ENCODE measurements around the gene CHMP2B. TPM values are rescaled to one million over a fixed set of nuclear protein-coding genes. Genes with fewer than 3 reads are reported as not detected.

Gene CHMP2B
- total and polyA plus RNA-seq, 3 experiments from 2014 or later: 31.2 to 55.6 (median 33.9) TPM

DNA sequence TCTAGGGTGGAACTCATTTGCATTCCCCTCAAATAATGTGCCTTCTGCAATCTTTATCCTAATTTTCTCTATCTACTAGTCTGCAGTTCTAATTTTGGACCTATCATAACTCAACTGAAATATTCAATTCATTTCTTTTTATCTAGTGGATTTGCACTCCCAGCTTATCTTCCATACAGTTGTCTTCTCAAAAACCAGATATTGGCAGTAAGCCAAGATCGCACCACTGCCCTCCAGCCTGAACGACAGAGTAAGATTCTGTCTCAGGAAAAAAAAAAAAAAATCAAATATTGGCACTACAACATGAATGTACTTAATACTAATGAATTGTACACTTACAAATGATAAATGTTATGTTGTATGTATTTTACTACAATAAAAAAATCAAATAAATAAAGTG lies 18.0 kb upstream of the CHMP2B start:
- H3K27me3 Mint-ChIP-seq: peaks cover 1 to 33% of the 10 kb centered on the region in 2 donors
- no peaks in the 10 kb centered on the region for H3K4me1 ChIP-seq (ENCODE audit: insufficient read depth, low read length)
- CTCF ChIA-PET: no interaction called here

DNA sequence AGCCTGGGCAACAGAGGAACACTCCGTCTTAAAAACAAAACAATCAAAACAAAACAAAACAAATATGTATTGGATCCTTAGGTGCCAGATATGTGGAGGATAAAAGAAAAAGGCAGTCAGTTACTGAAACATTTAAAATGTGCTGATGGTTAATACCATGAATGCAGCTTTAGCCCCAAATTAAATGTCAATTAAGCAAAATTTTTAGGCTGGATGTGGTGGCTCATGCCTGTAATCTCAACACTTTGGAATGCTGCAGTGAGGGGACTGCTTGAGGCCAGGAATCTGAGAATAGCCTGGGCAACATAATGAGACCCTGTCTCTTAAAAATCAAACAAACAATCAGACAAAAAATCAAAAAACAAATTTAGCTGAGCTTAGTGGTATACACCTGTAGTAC lies 8.5 kb upstream of the CHMP2B start:
- no peaks in the 10 kb centered on the region for H3K4me1 Mint-ChIP-seq

More for the DNA sequence above, 18.0 kb upstream of the CHMP2B start:
- POLR2A ChIA-PET: no interaction called here
- no peak for DNase-seq
- no peak overlapping the region for H3K4me3 ChIP-seq (ENCODE audit: low read length)
- H3K27ac ChIP-seq (ENCODE audit: low read depth, low read length): no peak overlapping the region
- Mint-ChIP-seq H3K36me3 (no peaks in the 10 kb centered on the region), H3K27ac (no peak overlapping the region), H3K4me3 (no peak overlapping the region), H3K4me1 (no peaks in the 10 kb centered on the region), H3K9me3 (no peaks in the 10 kb centered on the region)
- H3K36me3 ChIP-seq (ENCODE audit: insufficient read depth, low read length): no peaks in the 10 kb centered on the region
- H3K9me3 ChIP-seq (ENCODE audit: low read length): no peaks in the 10 kb centered on the region
- no peaks in the 10 kb centered on the region for H3K27me3 ChIP-seq (ENCODE audit: insufficient read depth, low read length, poor library complexity, severe bottlenecking)

GRCh38 chr3:87219611-87220010 lies 7.5 kb upstream of the CHMP2B start:
- H3K4me1 ChIP-seq (ENCODE audit: insufficient read depth, low read length): no peaks in the 10 kb centered on the region
- no peaks in the 10 kb centered on the region for H3K36me3 ChIP-seq (ENCODE audit: insufficient read depth, low read length)
- no peaks in the 10 kb centered on the region for H3K9me3 ChIP-seq (ENCODE audit: low read length)
- no peaks in the 10 kb centered on the region for H3K4me1 Mint-ChIP-seq
- no peak for DNase-seq
- H3K27ac ChIP-seq (ENCODE audit: low read depth, low read length): no peak overlapping the region
- H3K4me3 Mint-ChIP-seq: no peak overlapping the region
- H3K9me3 Mint-ChIP-seq: no peaks in the 10 kb centered on the region
- H3K36me3 Mint-ChIP-seq: no peaks in the 10 kb centered on the region
- H3K27me3 Mint-ChIP-seq: peaks cover 8 to 62% of the 10 kb centered on the region in 2 donors
- H3K27ac Mint-ChIP-seq: no peak overlapping the region
- H3K27me3 ChIP-seq (ENCODE audit: insufficient read depth, low read length, poor library complexity, severe bottlenecking): no peaks in the 10 kb centered on the region
- ChIA-PET CTCF (no interaction called here), POLR2A (no interaction called here)
- H3K4me3 ChIP-seq (ENCODE audit: low read length): no peak overlapping the region

More for the DNA sequence above, 8.5 kb upstream of the CHMP2B start:
- Histone ChIP-seq H3K4me1 (ENCODE audit: insufficient read depth, low read length) (no peaks in the 10 kb centered on the region), H3K4me3 (ENCODE audit: low read length) (no peak overlapping the region), H3K27ac (ENCODE audit: low read depth, low read length) (no peak overlapping the region), H3K27me3 (ENCODE audit: insufficient read depth, low read length, poor library complexity, severe bottlenecking) (no peaks in the 10 kb centered on the region), H3K9me3 (ENCODE audit: low read length) (no peaks in the 10 kb centered on the region), H3K36me3 (ENCODE audit: insufficient read depth, low read length) (no peaks in the 10 kb centered on the region)
- Mint-ChIP-seq H3K4me3 (no peak overlapping the region), H3K27me3 (peaks cover 8 to 68% of the 10 kb centered on the region in 2 donors), H3K9me3 (no peaks in the 10 kb centered on the region), H3K27ac (no peak overlapping the region), H3K36me3 (no peaks in the 10 kb centered on the region)
- ChIA-PET POLR2A (no interaction called here), CTCF (no interaction called here)
- DNase-seq: no peak

DNA sequence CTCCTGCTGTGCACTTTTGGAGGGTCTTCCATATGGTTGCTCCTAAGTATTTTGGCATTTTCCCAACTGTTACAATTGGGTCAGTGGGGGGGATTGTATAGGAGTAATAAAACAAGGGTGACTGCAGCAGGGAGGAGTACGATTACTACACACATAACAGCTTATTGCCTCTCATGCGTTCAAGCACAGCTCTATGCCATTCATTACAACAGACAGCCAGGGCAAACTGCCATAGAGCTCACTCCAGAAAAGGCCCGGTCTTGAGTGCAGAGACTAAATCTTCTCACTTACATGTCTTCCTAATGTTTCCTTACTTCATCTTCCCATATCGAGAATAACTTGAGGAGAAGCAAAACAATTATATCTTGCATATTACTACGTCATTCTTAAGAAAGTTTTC lies 1.4 kb upstream of the CHMP2B start:
- H3K9me3 ChIP-seq (ENCODE audit: low read length): no peaks in the 10 kb centered on the region
- no peaks in the 10 kb centered on the region for H3K9me3 Mint-ChIP-seq
- no peaks in the 10 kb centered on the region for H3K36me3 ChIP-seq (ENCODE audit: insufficient read depth, low read length)
- H3K4me3 Mint-ChIP-seq: peak overlapping the region; percentile 5 to 99 (median 66)
- peak overlapping the region in 5 of 8 donors; percentile 1 to 66 (median 43) for H3K27ac Mint-ChIP-seq
- H3K4me3 ChIP-seq (ENCODE audit: low read length): no peak overlapping the region
- no peak overlapping the region for H3K27ac ChIP-seq (ENCODE audit: low read depth, low read length)
- H3K27me3 Mint-ChIP-seq: peaks cover 3 to 18% of the 10 kb centered on the region in 2 donors
- peaks cover 32 to 37% (median 34%) of the 10 kb centered on the region in 3 donors for H3K4me1 Mint-ChIP-seq
- DNase-seq: no peak
- no peaks in the 10 kb centered on the region for H3K27me3 ChIP-seq (ENCODE audit: insufficient read depth, low read length, poor library complexity, severe bottlenecking)
- H3K36me3 Mint-ChIP-seq: peaks cover 0 to 15% (median 0%) of the 10 kb centered on the region in 3 donors
- ChIA-PET POLR2A (no interaction called here), CTCF (interaction anchor here (0.8 kb wide), 1 partner anchor 34 kb away, joined by 4 read pairs; no protein-coding TSS in a partner anchor)
- H3K4me1 ChIP-seq (ENCODE audit: insufficient read depth, low read length): peaks cover 24% of the 10 kb centered on the region

DNA sequence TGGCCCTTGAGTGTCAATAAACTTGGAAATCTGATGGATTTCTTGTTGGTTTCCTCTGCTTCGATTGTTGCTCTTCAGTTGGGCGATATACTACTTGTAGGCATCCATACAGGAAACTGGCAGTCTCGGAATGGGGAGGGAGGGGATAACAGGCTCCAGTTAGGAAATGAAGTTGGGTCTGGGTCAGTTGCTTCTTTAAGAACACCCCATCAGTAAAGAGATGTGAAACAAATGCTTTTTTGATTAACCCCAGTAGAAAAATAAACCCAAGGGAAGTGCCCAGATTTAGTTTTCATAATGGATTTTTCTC lies 681 bp downstream of the CHMP2B start:
- H3K27me3 ChIP-seq (ENCODE audit: insufficient read depth, low read length, poor library complexity, severe bottlenecking): no peaks in the 10 kb centered on the region
- peaks cover 47 to 58% (median 52%) of the 10 kb centered on the region in 3 donors for H3K4me1 Mint-ChIP-seq
- H3K4me1 ChIP-seq (ENCODE audit: insufficient read depth, low read length): peaks cover 24% of the 10 kb centered on the region
- ChIA-PET POLR2A (interaction anchor here (1.7 to 2.1 kb wide), 2 partner anchors 831 to 921 kb away, joined by 7 to 10 read pairs; partner anchors contain the start of genes C3orf38, CGGBP1 and ZNF654), CTCF (no interaction called here)
- H3K36me3 ChIP-seq (ENCODE audit: insufficient read depth, low read length): no peaks in the 10 kb centered on the region
- no peaks in the 10 kb centered on the region for H3K9me3 Mint-ChIP-seq
- H3K27me3 Mint-ChIP-seq: peaks cover 3% of the 10 kb centered on the region in 2 donors
- peak overlapping the region; percentile 93 to 99 (median 98) for H3K27ac Mint-ChIP-seq
- H3K9me3 ChIP-seq (ENCODE audit: low read length): no peaks in the 10 kb centered on the region
- H3K27ac ChIP-seq (ENCODE audit: low read depth, low read length): peak overlapping the region; percentile 89
- H3K4me3 Mint-ChIP-seq: peak overlapping the region; percentile 97 to 100 (median 99)
- peak overlapping the region; percentile 96 for H3K4me3 ChIP-seq (ENCODE audit: low read length)
- peaks cover 0 to 17% (median 2%) of the 10 kb centered on the region in 3 donors for H3K36me3 Mint-ChIP-seq
- DNase-seq: no peak

DNA sequence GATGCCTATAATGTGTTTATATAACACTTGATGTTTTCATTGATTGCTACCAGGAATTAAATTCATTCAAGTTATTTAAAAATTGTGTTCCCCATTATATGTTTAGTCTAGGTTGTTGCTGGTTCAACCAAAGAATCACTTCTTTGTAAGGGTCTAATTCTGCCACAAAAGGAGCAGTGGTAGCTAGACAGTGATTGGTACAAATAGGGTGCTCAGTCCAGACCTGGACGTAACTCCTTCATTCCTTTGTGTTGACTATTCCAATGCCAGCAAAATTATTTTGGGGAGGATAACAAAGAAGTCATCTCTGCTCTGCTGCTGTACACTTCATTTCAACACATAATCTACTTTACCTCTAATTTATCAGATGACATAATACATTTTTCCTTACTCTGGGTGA lies 1.2 kb downstream of the CHMP2B start:
- ChIA-PET POLR2A (interaction anchor here (1.7 to 2.1 kb wide), 2 partner anchors 830 to 921 kb away, joined by 7 to 10 read pairs; partner anchors contain the start of genes C3orf38, CGGBP1 and ZNF654), CTCF (no interaction called here)
- peaks cover 0 to 17% (median 4%) of the 10 kb centered on the region in 3 donors for H3K36me3 Mint-ChIP-seq
- Histone ChIP-seq H3K27me3 (ENCODE audit: insufficient read depth, low read length, poor library complexity, severe bottlenecking) (no peaks in the 10 kb centered on the region), H3K4me3 (ENCODE audit: low read length) (peak overlapping the region; percentile 96), H3K9me3 (ENCODE audit: low read length) (no peaks in the 10 kb centered on the region), H3K36me3 (ENCODE audit: insufficient read depth, low read length) (no peaks in the 10 kb centered on the region), H3K4me1 (ENCODE audit: insufficient read depth, low read length) (peaks cover 24% of the 10 kb centered on the region), H3K27ac (ENCODE audit: low read depth, low read length) (no peak overlapping the region)
- peaks cover 0 to 2% of the 10 kb centered on the region in 2 donors for H3K27me3 Mint-ChIP-seq
- peaks cover 53 to 63% (median 58%) of the 10 kb centered on the region in 3 donors for H3K4me1 Mint-ChIP-seq
- peak overlapping the region; percentile 97 to 100 (median 99) for H3K4me3 Mint-ChIP-seq
- peak overlapping the region in 6 of 8 donors; percentile 19 to 99 (median 96) for H3K27ac Mint-ChIP-seq
- no peaks in the 10 kb centered on the region for H3K9me3 Mint-ChIP-seq
- no peak for DNase-seq

GRCh38 chr3:87229113-87229512 lies 2.0 kb downstream of the CHMP2B start:
- ChIA-PET CTCF (no interaction called here), POLR2A (no interaction called here)
- Histone ChIP-seq H3K4me3 (ENCODE audit: low read length) (no peak overlapping the region), H3K9me3 (ENCODE audit: low read length) (no peaks in the 10 kb centered on the region), H3K4me1 (ENCODE audit: insufficient read depth, low read length) (peaks cover 24% of the 10 kb centered on the region), H3K27ac (ENCODE audit: low read depth, low read length) (no peak overlapping the region), H3K36me3 (ENCODE audit: insufficient read depth, low read length) (no peaks in the 10 kb centered on the region), H3K27me3 (ENCODE audit: insufficient read depth, low read length, poor library complexity, severe bottlenecking) (no peaks in the 10 kb centered on the region)
- no peak for DNase-seq
- Mint-ChIP-seq H3K9me3 (no peaks in the 10 kb centered on the region), H3K36me3 (peaks cover 0 to 17% (median 4%) of the 10 kb centered on the region in 3 donors), H3K27me3 (peaks cover 0 to 2% of the 10 kb centered on the region in 2 donors), H3K27ac (peak overlapping the region in 1 of 8 donors; percentile 57), H3K4me1 (peaks cover 59 to 71% (median 66%) of the 10 kb centered on the region in 3 donors), H3K4me3 (peak overlapping the region; percentile 61 to 99 (median 98))

DNA sequence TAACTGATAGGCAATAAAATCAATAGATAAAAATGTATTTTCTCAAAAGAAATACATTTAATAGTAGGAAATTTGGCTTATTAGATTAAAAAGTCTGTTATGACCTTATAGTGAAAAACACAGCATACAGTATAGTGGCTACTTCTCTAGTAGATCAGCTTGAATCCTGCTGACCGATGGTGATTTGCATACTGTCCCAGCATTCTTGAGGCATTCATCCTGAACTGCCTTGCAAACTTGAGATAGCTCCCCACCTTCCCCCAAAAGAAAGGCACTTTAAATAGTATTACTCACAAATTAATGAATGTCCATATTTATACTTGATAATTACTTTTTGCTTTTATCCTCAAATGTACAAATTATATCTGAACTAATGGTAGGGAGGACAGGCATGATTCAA lies 6.7 kb downstream of the CHMP2B start:
- peaks cover 4 to 11% (median 8%) of the 10 kb centered on the region in 3 donors for H3K36me3 Mint-ChIP-seq
- ChIA-PET CTCF (no interaction called here), POLR2A (no interaction called here)
- H3K9me3 ChIP-seq (ENCODE audit: low read length): no peaks in the 10 kb centered on the region
- peaks cover 52 to 83% (median 70%) of the 10 kb centered on the region in 3 donors for H3K4me1 Mint-ChIP-seq
- no peak overlapping the region for H3K4me3 ChIP-seq (ENCODE audit: low read length)
- no peaks in the 10 kb centered on the region for H3K9me3 Mint-ChIP-seq
- peaks cover 12% of the 10 kb centered on the region for H3K4me1 ChIP-seq (ENCODE audit: insufficient read depth, low read length)
- DNase-seq: no peak
- H3K27me3 ChIP-seq (ENCODE audit: insufficient read depth, low read length, poor library complexity, severe bottlenecking): no peaks in the 10 kb centered on the region
- H3K27me3 Mint-ChIP-seq: peaks cover 0 to 2% of the 10 kb centered on the region in 2 donors
- no peak overlapping the region for H3K27ac Mint-ChIP-seq
- H3K27ac ChIP-seq (ENCODE audit: low read depth, low read length): no peak overlapping the region
- no peak overlapping the region for H3K4me3 Mint-ChIP-seq
- H3K36me3 ChIP-seq (ENCODE audit: insufficient read depth, low read length): peaks cover 4% of the 10 kb centered on the region

All from CD8-positive, alpha-beta memory T cell (primary cell).